HFF-Myc (cell line): ENCODE measurements around the gene PDE4B.

Experiments used
- DNase-seq: peaks from one replicate; pipeline ENCODE4 v3.0.0-alpha.2; 2011; ENCODE audit warnings: low read depth; ENCODE audit errors: extremely low read depth
- H3K4me3 ChIP-seq: replicated peaks from 2 replicates; pipeline ENCODE4 v1.5.1; 2011; ENCODE audit warnings: low read depth, mild to moderate bottlenecking, control low read depth, low read length
- TF ChIP-seq, protein P1 (sequence below): IDR thresholded peaks from 2 replicates; pipeline ENCODE4 v1.5.1; 2012; ENCODE audit warnings: mild to moderate bottlenecking, low read depth, low read length, control low read depth; ENCODE audit errors: missing control alignments

PDE4B gene

DNA sequence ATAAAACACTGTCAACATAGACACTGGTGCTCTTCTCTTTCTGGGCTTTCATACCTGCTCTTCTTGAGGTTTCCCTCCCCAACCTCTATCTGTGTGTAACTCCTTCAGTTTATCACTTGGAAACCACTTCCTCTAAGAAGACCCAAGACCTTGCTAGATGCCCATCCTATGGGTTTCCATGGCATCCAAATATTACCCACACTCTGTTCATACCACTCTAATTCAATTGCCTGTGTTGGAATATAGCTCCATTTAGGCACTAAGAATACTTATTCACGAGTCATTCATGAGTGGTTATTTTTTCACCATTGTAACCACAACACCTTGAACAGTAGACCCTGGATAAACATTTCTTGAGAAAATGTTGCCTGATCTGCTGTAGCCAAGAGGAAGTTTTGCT, 510.1 kb downstream of the PDE4B start:
- H3K4me3 ChIP-seq: no peak overlapping the region
- TF ChIP-seq, protein P1, sequence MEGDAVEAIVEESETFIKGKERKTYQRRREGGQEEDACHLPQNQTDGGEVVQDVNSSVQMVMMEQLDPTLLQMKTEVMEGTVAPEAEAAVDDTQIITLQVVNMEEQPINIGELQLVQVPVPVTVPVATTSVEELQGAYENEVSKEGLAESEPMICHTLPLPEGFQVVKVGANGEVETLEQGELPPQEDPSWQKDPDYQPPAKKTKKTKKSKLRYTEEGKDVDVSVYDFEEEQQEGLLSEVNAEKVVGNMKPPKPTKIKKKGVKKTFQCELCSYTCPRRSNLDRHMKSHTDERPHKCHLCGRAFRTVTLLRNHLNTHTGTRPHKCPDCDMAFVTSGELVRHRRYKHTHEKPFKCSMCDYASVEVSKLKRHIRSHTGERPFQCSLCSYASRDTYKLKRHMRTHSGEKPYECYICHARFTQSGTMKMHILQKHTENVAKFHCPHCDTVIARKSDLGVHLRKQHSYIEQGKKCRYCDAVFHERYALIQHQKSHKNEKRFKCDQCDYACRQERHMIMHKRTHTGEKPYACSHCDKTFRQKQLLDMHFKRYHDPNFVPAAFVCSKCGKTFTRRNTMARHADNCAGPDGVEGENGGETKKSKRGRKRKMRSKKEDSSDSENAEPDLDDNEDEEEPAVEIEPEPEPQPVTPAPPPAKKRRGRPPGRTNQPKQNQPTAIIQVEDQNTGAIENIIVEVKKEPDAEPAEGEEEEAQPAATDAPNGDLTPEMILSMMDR: no peak
- DNase-seq: no peak

GRCh38 chr1:66303646-66304045, 511.0 kb downstream of the PDE4B start:
- TF ChIP-seq, protein P1: no peak
- DNase-seq: no peak
- no peak overlapping the region for H3K4me3 ChIP-seq

DNA sequence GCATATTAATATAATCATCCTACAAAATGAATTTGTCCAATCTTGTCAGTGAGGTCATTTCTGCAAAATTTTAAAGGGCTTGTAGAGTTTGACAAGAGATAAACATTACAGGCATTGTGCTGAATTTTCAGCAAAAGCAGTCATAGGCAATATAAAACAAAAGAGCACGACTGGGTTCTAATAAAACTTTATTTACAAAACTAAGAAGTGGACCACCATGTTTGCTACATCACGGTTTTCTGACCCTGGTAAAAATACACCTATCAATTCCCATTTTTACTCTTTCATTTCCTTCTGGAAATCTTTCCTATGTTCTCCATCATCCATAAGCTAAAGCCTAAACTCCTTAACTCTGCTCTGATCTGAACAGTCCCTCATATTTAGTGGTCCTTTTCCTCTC, 511.4 kb downstream of the PDE4B start:
- TF ChIP-seq, protein P1: no peak
- DNase-seq: no peak
- H3K4me3 ChIP-seq: no peak overlapping the region

- no peak for DNase-seq
- H3K4me3 ChIP-seq: no peak overlapping the region
- TF ChIP-seq, protein P1: no peak
Measured at GRCh38 chr1:66305927-66306326, 513.2 kb downstream of the PDE4B start.

GRCh38 chr1:66309006-66309741, 516.5 kb downstream of the PDE4B start:
- DNase-seq: no peak
- TF ChIP-seq, protein P1: no peak
- H3K4me3 ChIP-seq: no peak overlapping the region

- H3K4me3 ChIP-seq: no peak overlapping the region
- TF ChIP-seq, protein P1: no peak
- DNase-seq: no peak
Measured at GRCh38 chr1:66311092-66311491, 518.4 kb downstream of the PDE4B start.

DNA sequence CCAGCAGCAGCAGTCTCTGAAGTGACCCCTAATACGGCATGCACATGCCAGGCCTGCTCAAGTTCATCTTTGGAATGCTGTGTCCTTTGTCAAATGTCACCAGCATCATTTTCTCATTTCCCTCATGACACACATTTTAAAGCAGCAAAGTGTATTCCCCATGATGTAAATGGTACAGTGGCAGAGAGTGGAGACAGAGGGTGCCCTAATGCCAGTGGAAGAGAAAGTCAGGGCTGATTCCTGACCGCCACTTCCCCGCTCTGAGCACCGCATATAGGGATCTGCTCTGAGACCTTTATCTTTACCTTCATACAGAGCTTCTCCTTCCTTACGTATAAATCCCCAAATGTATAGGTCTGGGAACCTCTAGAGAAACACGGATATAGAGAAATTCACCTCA, 518.9 kb downstream of the PDE4B start:
- no peak overlapping the region for H3K4me3 ChIP-seq
- no peak for DNase-seq
- TF ChIP-seq, protein P1: no peak
